WI38 (cell line): Measurements from ENCODE around the gene IL17RE.
A peak's percentile ranks its signal among the peaks of the same experiment; 100 is the strongest.
"Not testable (repeated sequence)": the region's sequence is repeated elsewhere in the genome, so short reads cannot be mapped to it uniquely, and the experiment has no call there.

Experiments
- H3K4me3 ChIP-seq: 2 replicates; pipeline ENCODE4 v1.5.1; 2011; ENCODE audit warnings: low read depth, mild to moderate bottlenecking, control low read depth, low read length
- TF ChIP-seq, protein P1 (sequence below): IDR thresholded peaks from 2 replicates; pipeline ENCODE4 v1.5.1; 2012; ENCODE audit warnings: low read depth, mild to moderate bottlenecking, control low read depth, low read length

IL17RE gene

DNA sequence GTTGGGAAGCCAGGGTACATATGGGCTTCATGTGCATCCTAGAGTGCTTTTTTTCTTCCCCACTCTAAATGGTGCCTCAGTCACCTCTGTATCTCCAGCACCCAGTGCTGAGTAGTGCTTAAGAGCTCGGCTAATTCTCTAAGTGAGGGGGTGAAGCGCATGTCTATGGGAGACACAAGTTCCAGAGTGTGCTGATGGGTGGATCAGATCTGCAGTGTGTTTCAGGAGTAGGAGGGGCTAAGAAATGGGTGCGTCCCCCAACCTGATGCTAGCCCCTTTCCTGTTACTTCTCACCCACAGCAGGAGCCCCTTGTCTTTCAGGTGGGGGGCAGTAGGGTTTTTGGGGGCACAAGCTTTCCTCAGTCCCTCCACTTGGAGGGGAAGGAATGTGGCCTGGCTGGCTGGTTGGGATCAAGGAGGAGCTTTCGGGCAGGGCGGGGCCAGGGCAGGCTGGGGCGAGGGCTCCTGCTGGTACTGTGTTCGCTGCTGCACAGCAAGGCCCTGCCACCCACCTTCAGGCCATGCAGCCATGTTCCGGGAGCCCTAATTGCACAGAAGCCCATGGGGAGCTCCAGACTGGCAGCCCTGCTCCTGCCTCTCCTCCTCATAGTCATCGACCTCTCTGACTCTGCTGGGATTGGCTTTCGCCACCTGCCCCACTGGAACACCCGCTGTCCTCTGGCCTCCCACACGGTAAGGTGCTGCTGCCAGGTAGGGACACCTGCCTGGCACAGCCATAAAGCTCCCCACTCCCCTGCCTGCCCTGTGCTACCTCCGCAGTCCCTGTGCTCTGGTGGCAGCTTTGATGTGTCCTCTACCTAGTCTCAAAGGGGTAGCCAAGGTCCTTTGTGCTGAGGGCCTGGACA lies at the start of gene IL17RE:
TSS of gene IL17RE (plus strand) at position 477 of the 866 bp plus-strand sequence. CDS start at position 562, 85 bp downstream.
- TF ChIP-seq, protein P1, sequence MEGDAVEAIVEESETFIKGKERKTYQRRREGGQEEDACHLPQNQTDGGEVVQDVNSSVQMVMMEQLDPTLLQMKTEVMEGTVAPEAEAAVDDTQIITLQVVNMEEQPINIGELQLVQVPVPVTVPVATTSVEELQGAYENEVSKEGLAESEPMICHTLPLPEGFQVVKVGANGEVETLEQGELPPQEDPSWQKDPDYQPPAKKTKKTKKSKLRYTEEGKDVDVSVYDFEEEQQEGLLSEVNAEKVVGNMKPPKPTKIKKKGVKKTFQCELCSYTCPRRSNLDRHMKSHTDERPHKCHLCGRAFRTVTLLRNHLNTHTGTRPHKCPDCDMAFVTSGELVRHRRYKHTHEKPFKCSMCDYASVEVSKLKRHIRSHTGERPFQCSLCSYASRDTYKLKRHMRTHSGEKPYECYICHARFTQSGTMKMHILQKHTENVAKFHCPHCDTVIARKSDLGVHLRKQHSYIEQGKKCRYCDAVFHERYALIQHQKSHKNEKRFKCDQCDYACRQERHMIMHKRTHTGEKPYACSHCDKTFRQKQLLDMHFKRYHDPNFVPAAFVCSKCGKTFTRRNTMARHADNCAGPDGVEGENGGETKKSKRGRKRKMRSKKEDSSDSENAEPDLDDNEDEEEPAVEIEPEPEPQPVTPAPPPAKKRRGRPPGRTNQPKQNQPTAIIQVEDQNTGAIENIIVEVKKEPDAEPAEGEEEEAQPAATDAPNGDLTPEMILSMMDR: no peak
- H3K4me3 ChIP-seq: peak within 1 kb of the TSS; percentile 57

DNA sequence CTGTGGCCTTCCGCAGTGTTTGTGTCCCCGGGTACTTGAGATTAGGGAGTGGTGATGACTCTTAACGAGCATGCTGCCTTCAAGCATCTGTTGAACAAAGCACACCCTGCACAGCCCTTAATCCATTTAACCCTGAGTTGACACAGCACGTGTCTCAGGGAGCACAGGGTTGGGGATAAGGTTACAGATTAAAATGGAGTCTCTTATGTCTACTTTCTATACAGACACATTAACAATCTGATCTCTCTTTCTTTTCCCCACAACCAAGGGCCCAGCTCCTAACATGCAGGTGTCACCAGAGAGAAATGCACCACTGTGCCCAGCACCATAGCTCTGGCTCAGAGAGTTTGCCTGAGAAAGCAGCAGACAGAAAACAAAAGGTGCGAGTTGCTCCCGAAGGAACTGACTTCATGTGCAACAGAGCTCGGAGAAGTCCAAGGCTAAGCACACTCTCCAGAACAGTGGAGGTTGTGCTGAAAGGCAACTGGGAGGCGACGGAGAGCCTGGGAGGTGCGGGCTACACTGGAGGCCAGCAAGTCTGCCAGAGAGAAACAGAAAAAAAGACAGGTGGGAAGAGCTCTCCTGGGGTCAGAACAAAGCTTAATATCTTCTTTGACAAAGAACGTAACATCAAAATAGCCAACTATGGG lies 48.2 kb upstream of the IL17RE start:
- H3K4me3 ChIP-seq: not testable (repeated sequence)

DNA sequence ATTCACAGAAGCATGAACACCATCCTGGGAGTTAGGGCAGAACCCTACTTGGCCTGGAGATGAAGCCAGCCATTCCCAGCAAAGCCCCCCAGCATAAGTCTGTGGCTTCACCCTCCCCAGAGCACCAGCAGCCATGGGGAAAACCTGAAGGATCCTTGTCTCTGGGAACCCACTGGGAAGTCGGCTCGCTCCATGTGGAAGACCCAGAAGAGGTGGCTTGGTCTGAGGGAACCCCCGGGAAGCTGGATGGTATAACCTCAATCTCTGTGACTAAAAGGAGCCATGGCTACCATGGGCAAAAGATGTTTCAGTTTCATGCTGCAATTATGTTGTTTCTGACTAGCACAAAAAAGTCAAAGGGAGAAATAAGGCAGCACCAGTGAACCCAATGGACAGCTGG lies 47.1 kb upstream of the IL17RE start:
- TF ChIP-seq, protein P1: no peak
- H3K4me3 ChIP-seq: no peak overlapping the region

DNA sequence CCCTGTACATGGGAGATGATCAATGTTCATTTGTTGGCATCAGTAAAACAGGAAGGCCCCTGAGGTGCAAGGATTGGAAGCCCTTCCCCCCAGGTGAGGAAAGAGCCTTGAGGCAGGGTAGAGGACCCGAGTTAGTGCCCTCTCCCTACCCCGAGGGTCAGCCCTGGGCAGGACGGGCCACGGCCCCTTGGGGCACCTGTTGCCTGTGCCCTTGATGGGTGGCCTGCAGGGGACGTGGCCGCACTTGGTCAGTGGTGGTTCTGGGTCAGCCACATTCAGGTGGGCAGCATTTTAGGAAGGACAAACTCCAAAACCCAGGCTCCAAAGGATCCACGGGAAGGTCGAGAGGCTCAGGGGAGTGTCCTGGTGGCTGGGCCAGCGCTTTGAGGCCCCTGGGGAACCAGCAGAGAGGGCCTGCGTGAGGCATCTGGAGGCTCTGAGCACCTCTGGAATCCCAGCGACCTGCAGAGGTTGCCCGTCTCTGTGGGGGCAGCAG lies 43.1 kb upstream of the IL17RE start:
- TF ChIP-seq, protein P1: no peak
- no peak overlapping the region for H3K4me3 ChIP-seq

GRCh38 chr3:9861201-9861600 lies 41.4 kb upstream of the IL17RE start:
- TF ChIP-seq, protein P1: no peak
- H3K4me3 ChIP-seq: no peak overlapping the region

- TF ChIP-seq, protein P1: no peak
- no peak overlapping the region for H3K4me3 ChIP-seq
Measured at GRCh38 chr3:9861626-9862130, 41.0 kb upstream of the IL17RE start.

GRCh38 chr3:9862391-9863057 lies 40.1 kb upstream of the IL17RE start:
- H3K4me3 ChIP-seq: no peak overlapping the region
- TF ChIP-seq, protein P1: no peak
